Stimulated activated CD8-positive, alpha-beta memory T cell treated with anti-CD3 and anti-CD28 coated beads, Interleukin-12 subunit alpha, Interleukin-12 subunit beta, amount 100 ng/mL, for 24 hours (primary cell): ENCODE data around the gene SRGAP3.
A peak's percentile ranks its signal among the peaks of the same experiment; 100 is the strongest.
"Not testable (repeated sequence)": the region's sequence is repeated elsewhere in the genome, so short reads cannot be mapped to it uniquely, and the experiment has no call there.

Experiments used
- DNase-seq: peaks from one replicate; pipeline ENCODE4 v3.0.0-alpha.2; 2020; ENCODE audit errors: extremely low read depth

SRGAP3 gene

GRCh38 chr3:9249273-9250192 lies at the start of gene SRGAP3:
Gene SRGAP3 (minus strand): TSS chr3:9249646. CDS start chr3:9248951, 695 bp downstream.
- DNase-seq = peak; percentile 43

- no peak for DNase-seq
Measured at GRCh38 chr3:9298236-9298635, 48.8 kb upstream of the SRGAP3 start.

GRCh38 chr3:9296241-9296640 lies 46.8 kb upstream of the SRGAP3 start:
- DNase-seq = no peak

- no peak for DNase-seq
Measured at GRCh38 chr3:9295007-9295406, 45.6 kb upstream of the SRGAP3 start.

- DNase-seq = not testable (repeated sequence)
Measured at GRCh38 chr3:9293953-9294352, 44.5 kb upstream of the SRGAP3 start.

GRCh38 chr3:9293076-9293475 lies 43.6 kb upstream of the SRGAP3 start:
- no peak for DNase-seq

- no peak for DNase-seq
Measured at GRCh38 chr3:9292516-9292915, 43.1 kb upstream of the SRGAP3 start.

- DNase-seq = no peak
Measured at GRCh38 chr3:9291821-9292410, 42.5 kb upstream of the SRGAP3 start.

GRCh38 chr3:9290566-9290965 lies 41.1 kb upstream of the SRGAP3 start:
- DNase-seq = no peak

- DNase-seq = not testable (repeated sequence)
Measured at GRCh38 chr3:9281533-9281932, 32.1 kb upstream of the SRGAP3 start.

GRCh38 chr3:9280451-9281219 lies 31.2 kb upstream of the SRGAP3 start:
- DNase-seq = no peak

- no peak for DNase-seq
Measured at GRCh38 chr3:9279966-9280365, 30.5 kb upstream of the SRGAP3 start.

- DNase-seq = no peak
Measured at GRCh38 chr3:9278498-9278897, 29.1 kb upstream of the SRGAP3 start.

GRCh38 chr3:9278085-9278484 lies 28.6 kb upstream of the SRGAP3 start:
- DNase-seq = no peak

- no peak for DNase-seq
Measured at GRCh38 chr3:9276761-9277370, 27.4 kb upstream of the SRGAP3 start.

- DNase-seq = no peak
Measured at GRCh38 chr3:9271903-9272302, 22.5 kb upstream of the SRGAP3 start.

GRCh38 chr3:9270704-9271103 lies 21.3 kb upstream of the SRGAP3 start:
- DNase-seq = no peak

GRCh38 chr3:9266716-9267115 lies 17.3 kb upstream of the SRGAP3 start:
- no peak for DNase-seq

- no peak for DNase-seq
Measured at GRCh38 chr3:9260305-9260704, 10.9 kb upstream of the SRGAP3 start.

- no peak for DNase-seq
Measured at GRCh38 chr3:9257092-9257491, 7.6 kb upstream of the SRGAP3 start.

- no peak for DNase-seq
Measured at GRCh38 chr3:9255976-9256375, 6.5 kb upstream of the SRGAP3 start.

- DNase-seq = no peak
Measured at GRCh38 chr3:9254764-9255163, 5.3 kb upstream of the SRGAP3 start.
